ENCODE results near the gene SLC1A2.

SLC1A2 gene

DNA sequence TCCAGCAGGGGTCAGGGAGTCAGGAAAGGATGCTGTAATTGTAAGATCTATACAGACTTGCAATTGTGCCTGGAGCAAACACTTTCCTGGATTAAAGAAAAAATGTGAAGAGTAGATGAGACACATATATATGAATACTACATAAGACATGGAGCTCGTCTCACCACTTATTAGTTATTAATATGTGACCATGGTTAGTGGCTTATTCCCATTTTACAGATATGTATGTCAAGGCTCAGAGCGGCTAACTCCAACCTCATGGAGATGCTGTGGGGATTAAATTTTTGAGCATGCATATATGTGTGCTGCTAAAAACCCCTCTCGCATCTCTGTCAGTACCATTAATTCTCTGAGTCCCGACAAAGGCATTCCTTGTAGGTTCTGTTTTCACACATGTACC is 125.7 kb downstream of the SLC1A2 start:
- DNase-seq, result no peak

DNA sequence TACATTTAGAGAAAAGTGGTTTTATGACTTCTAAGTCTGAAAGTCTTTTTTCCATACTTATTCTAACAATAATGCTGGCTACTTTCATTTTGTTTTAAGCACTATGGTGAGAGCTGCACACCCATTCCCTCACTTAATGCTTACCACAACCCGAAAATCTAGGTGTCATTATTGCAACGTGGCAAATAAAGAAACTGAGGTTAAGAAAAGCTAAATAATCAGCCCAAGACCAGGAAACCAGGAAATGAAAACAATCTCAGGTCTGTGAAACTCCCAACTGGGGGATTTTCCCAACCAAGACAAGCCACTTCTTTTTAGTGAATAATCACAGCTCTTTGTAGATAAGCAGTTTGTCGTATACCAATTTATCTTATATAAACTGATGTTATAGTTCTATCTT is 126.3 kb downstream of the SLC1A2 start:
- DNase-seq, result no peak

DNA sequence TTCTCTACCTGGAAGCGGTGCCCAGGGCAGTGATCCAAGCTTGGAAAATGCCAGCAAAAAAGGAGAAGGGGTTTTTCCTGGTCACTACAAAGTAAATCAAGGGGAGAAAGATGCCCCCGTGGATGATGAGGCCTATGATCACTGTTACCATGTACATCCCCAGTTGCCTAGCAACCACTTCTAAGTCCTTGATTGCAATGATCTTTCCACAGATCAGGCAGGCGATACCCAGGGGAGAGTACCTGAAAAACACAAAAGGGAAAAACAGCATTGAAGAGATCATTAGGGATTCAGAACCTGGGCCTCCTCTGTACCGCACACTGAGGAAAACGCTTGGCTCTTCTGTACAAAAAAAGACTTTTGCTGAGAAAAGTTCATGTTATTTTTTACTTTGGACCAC is 127.1 kb downstream of the SLC1A2 start:
- DNase-seq, result no peak

DNA sequence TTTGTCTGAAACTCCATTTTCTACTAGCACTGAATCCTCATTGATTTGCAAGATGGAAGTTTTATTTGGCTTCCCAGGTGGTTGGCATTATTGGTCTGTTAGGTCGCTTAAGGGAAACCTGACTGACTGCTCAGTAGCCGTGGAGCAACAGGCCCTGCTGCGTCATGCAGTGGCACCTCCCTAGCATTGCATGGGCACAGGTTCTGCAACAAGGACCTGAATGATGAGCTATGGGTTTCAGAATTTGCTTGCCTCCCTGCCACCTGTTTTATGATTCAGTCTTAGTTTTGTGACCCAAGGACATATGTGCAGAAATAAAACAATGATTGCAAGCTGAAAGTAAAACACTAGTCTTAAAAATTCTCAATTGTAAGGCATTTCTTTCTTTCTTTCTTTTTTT is 128.5 kb downstream of the SLC1A2 start:
- no peak for DNase-seq

DNA sequence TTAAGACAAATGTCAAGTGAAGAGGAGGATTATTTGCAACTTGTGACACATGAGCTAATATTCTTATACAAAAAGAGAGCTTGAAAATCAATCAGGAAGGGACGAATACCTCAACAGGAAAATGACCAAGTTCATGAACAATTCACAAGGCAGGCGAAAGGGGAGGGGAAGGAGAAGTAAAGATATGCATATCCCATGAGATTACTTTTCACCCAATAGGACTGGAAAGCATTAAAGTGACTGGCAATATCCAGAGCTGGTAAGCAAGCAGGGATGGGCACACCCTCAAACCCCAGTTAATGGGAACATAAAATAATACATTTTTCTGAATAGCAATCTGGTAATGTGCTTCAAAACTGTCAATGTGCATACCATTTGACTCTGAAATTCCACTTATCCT is 129.5 kb downstream of the SLC1A2 start:
- no peak for DNase-seq

DNA sequence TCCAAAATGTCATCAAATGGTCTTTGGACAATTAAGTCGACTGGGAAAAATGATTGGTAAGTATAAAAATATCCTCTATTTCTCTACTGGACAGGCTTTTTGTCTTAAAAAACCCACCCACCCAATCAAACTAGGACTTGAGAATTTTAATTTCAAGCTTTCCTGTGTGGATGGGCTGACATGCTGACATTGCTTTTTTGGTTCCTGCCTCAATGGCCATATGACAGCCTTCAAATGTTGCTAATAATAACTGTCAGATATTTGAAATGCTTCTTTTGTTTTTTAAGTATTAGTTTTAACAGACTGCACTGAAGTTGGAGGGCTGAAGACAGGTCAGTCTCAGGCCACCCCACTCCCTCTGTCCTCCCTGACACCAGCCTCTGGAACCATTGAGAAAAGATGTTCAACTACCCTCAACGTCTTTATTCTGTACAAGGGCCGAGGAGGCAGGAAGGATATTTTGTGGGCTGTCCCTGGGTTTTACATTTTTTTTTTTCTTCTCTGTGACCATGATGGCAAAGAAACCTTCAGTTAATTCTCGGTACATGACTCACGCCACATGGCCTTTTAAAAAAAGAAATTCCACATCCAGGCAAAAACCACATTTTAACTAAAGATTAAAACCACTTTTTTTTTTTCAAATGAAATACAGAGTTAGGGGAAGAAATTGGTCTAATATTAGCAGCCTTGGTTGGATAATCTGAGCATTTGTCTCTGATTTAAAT is 130.4 kb downstream of the SLC1A2 start:
- no peak for DNase-seq

DNA sequence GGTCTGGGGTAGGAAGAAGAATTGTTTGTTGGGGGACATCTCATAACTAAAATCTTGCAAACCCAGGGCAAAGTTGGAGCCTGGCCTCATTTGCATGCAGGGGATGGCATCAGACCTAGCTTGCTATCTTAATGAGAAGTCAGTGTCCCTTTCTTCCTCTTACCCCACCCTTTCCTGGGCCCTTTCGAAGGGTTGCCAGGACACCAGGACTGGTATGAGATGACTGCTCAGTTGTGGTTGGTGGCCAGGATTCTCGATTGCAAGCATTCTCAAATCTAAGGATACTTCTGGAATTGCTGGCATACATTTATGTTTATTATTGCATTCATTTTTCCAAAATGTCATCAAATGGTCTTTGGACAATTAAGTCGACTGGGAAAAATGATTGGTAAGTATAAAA is 131.0 kb downstream of the SLC1A2 start:
- DNase-seq, result no peak

DNA sequence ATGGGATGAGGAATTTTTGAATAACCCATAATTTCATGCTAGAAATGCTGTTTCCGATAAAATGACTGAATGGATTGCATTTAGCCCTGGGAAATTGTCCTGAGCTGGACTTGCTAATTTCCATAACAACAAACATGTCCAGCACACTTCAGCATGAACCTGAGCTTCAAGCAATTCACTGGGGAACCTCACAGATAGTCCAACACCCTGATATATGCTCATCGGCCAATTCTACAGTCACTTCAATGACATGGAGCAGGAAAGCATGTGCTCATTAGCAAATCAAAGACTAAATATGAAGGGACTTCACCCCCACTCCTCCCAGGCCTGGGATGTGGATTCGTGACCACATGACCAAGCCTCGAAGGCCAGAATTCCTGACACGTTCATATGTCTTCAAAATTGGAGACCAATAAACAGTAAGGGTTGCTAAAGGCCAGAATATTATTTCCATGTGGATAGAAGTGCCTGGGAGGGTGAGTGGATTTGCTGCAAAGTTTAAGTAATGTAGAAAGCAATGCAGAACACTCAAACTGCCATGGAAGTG is 131.9 kb downstream of the SLC1A2 start:
- DNase-seq, result no peak

DNA sequence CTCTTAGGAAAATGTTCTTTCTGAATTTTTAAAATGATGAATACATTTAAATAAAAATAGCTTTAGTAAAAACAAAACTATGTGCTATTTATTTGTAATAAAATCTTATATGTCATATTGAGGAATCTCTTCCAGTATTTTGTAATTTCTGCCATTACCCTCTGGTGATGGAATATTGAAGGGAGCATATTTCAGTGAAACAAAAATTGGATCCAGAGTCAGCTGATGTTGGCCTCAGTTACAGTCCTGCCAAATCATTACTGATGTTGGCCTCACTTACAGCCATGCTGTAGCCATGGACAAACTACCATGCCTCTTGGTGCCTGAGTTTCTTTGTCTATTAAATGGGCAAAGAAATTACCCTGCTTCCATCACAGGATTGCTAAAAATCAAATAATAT is 133.2 kb downstream of the SLC1A2 start:
- DNase-seq, result no peak

DNA sequence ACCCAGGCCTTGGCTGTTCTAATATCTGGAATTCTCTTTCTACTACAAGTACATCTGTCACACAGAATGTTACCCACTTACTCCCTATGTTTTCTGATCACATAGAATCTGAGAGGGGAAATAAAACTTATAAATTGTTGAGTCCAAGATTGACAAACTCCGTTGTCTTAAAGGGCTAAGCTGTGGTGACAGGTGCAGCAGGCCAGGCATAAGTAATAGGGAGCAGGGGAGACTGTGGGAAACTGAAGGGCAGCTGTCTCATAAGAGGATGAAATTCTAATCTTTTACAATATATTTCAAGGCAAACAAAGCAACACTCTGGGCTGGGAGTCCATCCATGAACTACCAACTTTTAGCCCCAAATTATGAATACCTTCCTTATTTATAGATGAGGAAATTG is 133.9 kb downstream of the SLC1A2 start:
- DNase-seq, result no peak

DNA sequence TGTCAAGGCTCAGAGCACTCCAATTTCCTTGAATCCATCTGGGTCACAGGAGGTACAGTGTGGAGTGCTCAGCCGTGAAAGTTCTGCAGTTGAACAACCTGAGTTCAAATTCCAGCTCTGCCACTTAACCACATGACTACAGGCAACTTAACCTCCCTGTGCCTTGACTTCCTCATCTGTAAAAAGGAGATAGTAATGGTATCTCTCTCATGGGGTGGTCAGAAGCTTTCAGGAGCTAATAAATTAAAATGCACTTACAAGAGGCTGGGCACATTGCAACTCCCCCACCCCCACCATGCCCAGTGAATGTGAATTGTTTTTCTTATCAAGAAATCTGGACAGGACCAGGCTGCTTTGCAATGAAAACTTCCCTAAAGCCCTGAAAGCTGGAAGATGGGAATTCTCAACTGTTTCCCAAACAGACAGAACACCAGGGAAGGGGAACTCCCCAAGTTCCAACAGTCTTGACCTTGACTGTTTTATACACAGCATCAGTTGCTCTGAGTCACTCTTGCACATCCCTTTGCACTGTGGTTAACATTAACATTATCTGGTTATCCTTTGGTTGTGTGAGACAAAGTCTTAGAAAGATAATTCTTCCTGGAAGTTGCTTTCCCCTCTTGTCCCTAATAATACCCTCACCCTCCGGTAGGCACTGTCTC is 137.0 kb downstream of the SLC1A2 start:
- DNase-seq, result no peak

DNA sequence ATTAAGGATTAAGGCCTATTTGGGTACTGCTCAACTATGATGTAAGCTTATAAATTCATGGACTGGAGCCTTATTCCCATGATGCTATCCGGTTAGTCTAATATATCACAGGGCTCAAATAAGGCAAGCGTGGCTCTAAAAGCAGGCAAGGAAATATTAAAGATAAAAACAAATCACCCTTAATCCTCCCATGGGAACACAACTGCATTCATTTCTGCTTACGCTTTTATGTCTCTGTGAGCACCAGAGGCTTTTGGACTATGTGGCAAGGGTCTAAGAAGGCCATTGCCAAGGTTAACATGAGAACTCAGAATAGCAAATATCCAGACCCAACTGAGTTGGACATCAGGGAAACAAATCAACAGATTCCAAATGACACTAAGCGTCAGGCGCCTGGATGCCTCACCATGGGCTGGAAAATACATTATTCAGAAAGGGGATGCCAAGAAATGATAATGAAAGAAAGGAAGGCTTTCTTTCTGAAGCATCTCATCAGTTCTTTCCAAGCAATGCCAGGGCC is 138.1 kb downstream of the SLC1A2 start:
- no peak for DNase-seq

DNA sequence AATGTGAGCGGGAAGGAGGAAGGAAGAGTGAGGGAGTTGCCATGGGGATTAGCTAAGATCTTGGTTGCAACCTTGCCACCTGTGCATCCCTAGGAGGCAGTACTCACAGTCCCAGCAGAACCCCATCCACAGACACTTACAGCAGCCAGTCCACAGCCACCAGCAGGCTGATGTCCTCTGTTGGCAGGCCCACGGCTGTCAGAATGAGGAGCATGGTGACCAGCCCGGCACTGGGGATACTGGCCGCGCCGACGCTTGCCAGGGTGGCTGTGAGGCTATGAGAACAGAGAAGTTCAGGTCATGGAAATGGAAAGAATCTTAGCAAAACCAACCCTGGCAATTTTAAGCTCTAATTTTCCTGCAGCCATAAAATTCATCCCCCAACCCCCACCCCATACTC is 138.6 kb downstream of the SLC1A2 start:
- DNase-seq, result no peak

DNA sequence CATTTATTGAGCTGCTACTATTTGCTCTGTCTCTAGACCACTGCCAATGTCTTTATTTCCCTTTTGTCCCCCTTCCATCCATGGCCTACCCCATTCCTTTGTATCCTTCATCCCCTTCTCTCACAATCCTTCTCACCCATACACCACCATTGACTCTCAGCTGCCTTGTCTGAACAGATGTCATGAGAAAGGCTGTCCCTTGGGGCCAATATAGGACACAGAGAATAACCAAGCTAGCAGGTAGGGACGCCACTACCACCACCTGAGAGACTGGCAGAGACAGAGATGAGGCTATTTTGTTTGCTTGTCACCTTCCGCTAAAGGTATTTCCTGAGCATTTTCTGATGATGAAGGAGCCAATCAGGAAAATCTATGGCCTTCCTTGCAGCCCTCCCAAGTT is 141.5 kb downstream of the SLC1A2 start:
- no peak for DNase-seq

DNA sequence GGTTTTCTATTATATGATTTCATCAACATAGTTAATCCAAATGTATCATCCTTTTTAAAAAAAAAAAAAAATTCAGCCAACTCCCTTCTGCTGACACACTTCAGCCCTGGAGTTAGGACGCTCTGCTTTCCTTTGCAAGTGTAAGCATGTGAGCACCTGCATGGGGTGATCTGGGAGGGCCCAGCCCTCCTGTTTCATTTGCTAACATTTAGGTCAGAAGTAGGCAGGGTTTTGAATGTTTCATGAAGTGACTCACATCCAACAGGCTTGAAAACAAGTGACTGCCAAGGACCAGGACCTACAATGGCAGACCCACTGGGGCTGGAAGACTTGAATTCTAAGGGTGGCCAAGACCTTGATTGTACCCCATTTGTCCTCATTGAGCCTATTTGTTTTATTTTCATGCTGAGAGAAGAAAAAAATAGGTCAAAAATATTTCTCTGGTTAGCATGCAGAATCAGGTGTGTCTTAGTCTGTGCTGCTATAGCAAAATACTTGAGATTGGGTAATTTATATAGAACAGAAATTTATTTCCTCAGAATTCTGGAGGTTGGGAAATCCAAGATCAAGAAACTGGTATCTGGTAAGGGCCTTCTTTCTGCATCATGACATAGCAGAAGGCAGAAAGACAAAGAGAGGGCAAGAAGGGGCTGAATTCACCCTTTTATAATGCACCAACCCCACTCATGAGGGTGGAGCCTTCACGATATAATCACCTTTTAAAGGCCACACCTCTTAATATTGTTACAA is 142.8 kb downstream of the SLC1A2 start:
- no peak for DNase-seq

DNA sequence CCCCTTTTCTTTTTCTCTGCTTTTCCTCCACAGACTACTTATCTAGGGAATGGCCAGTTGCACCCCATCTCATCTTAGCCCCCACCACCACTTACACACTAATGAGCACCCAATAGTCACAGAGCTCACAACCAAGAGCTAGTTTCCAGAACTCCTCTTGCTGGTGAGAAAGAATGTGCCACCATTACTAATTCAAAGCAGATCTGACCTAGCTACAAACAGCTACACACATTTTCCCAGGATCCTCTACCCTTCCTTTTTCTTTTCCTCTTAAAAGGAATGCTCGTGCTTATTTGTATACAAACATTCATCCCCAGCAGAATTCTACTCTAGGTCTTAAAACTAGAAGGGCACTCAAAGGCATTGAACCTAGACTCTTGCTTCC is 143.6 kb downstream of the SLC1A2 start:
- no peak for DNase-seq

DNA sequence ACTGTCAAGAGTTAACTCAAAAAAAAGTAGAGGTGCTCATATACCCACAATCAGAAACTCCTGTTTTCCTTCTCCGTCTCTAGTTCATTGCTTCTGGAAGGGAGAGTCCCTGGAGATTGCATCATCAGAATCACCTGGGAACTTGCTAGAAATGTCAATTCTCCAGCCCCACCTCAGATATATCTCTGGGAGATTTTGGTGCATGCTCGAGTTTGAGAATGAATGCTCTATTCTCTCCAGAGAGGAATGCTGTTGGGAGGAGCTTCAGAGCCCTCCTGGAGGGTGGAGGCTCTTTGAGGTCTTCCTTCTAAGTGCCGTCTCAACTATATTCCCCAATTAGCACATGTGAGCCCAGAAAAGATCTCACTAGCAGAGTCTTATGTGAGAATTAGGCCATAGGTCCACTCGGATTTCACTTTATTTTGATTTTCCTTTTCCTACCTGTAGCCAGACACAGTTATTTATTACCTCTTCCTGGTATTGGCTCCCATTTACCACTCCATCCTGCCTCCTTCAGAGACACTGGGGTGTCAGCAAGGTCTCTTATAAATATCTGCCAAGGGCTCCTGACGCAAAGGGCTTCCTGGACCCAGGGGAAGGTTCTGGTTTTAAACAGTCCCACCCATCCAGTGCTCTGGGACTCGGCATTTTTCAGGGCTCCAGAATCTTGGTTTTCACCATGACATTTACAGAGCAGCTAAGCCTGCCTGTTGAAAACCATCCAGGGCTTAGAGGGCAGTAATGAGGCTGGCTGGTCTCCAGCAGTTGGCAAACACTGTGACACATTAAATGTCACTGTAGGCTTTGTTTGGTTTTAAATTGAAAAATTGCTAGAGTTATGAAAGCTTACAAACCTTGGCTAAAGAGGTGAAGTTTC is 144.2 kb downstream of the SLC1A2 start:
- DNase-seq, result no peak

DNA sequence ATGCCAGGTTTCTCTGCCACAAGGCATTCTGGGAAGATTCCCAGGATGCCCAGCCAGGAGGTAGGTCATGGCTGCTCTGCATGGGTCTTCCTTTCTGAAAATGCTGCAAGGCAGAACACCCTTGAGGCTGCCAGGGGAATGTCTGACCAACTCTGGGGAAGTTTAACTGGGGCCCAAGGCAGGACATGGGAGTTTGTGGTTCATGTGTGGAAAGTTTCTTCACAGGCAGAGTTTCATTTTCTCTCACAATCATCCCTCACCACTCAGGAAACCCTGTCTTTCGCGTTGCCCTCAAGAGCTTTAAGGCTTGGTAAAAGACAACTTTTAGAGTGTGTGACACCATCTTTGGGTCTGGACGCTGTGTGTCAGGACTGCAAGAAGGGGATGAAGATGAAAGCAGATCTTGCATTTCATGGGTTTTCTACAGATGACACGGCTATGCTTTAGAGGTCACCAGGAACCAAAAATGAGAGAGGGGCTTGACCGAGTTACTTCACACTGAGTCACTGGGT is 146.9 kb downstream of the SLC1A2 start:
- DNase-seq, result peak; percentile 29 to 42

DNA sequence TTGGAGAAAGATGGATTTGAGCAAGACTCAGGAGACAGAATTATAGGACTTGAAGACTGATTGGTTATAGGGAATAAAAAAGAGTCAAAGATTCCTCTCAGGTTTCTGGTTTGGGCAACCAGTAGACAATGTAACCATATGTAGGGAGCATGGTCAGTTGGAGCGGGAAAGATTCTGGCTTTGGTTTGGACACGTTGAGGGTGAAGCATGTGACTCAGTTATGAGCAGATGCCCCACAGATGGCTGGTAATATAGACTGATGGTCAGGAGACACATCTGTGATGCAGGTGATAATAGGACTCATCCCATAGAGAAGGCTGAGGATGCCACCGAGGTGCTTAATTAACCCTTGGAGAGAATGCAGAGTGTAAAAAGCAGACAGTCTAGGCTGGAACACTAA is 148.3 kb downstream of the SLC1A2 start:
- no peak for DNase-seq

DNA sequence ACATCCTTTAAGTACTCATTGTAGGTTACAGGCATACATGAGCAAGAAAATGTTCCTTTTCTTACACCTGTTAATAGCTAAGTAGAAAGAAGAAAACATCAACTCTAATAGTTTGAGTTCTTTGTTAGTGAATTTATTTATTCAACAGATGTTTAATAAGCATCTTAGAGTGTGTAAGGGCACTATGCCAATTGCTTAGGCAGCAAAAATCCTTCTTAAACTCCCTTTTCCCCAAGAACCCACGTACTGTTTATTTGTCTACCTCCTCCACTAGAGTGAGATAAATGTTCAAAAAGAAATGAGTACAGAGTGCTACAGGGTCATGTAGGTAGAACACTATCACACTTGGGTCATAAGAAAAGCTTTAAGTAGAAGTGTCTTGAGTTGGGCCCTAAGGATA is 149.0 kb downstream of the SLC1A2 start:
- DNase-seq, result no peak

DNA sequence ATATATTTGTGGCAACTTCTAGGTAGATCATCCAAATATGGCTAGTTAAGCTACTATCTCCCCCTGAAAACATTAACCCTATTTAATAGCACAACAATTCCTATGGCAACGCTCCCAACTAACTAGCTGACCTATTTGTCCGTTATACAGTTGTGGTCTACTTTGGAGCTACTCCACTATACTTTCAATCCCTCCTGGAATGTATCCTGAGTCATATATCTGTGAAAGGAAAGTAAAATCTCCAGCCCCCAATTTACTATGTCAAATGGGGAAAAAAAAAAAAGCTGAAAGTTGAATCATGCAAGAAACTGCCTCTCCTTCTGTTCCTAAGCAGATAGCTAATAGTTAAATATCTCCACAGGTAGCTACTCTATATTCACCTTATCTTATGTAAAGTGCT is 151.9 kb downstream of the SLC1A2 start:
- no peak for DNase-seq

DNA sequence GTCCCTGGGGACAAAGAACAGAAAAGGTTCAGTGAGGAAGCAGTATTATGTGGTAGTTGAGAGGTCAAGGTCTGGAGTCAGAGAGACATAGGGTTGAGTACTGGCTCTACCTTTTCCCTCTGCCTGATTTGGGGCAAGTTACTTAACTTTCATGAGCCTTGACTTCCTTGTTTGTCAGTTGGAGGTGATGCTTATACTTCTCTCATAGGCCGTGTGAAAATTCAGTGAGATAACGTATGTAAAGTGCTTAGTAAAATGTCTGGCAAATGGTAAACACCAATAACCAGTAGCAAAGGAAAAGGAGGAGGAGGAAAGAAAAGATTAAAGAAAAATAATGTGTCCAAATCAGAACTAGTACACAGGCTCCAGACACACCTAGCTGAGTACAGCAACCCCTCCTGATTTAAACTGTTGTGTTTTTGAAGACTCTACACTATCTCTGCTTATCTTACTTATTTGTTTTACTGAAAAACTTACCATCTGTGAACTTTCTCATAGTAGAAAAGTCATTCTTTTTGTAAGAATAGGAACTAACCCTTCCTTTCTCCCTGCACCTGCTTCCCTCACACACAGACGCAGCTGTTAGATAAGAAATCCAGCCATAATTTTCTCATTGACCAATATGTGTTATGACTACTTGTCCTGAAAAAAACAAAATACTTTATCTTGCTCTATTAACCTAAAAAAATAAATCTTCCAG is 153.5 kb downstream of the SLC1A2 start:
- DNase-seq, result no peak
